ENCODE measurements around the gene KIF4A.

DNA sequence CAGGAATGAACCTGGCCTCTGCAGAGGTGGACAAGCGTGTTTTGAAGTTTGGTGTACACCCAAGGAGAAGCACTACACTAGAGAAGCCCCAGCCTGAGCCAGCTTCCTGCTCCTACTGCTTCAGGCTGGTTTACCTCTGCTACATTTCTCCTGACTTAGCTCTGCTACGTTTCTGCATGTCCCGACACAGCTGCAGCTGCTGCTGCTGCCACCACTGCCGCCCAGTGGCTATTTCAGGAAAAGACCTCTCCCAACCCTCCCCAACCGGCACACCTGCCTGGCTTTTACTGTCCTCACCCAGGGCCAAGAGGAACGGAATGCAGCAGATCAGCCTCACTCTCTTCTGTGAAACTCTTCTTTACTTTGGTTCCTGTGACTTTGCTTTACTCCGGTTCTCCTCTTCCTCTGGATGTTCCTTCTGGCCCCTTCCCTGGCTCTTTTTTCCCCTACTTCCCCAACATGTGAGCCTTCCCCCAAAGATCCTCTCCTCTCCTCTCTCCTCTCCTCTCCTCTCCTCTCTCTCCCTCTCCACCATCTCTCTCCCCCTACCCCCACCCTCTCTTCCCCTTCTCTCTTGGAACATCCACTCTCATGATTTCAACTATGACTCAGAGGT is 26.8 kb upstream of the KIF4A start:
- no peak for TF ChIP-seq POLR2A (IDR thresholded peaks at IDR 0.05)
- TF ChIP-seq, protein P1, sequence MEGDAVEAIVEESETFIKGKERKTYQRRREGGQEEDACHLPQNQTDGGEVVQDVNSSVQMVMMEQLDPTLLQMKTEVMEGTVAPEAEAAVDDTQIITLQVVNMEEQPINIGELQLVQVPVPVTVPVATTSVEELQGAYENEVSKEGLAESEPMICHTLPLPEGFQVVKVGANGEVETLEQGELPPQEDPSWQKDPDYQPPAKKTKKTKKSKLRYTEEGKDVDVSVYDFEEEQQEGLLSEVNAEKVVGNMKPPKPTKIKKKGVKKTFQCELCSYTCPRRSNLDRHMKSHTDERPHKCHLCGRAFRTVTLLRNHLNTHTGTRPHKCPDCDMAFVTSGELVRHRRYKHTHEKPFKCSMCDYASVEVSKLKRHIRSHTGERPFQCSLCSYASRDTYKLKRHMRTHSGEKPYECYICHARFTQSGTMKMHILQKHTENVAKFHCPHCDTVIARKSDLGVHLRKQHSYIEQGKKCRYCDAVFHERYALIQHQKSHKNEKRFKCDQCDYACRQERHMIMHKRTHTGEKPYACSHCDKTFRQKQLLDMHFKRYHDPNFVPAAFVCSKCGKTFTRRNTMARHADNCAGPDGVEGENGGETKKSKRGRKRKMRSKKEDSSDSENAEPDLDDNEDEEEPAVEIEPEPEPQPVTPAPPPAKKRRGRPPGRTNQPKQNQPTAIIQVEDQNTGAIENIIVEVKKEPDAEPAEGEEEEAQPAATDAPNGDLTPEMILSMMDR (IDR thresholded peaks at IDR 0.05) = peak in 4 of 7 experiments; percentile 21 to 26 (median 24)
